ENCODE results near the gene LAIR2. TPM values are rescaled to one million over a fixed set of nuclear protein-coding genes. Genes with fewer than 3 reads are reported as not detected.

LAIR2 gene
- total RNA-seq, 4 donors from 2014 or later = not detected

DNA sequence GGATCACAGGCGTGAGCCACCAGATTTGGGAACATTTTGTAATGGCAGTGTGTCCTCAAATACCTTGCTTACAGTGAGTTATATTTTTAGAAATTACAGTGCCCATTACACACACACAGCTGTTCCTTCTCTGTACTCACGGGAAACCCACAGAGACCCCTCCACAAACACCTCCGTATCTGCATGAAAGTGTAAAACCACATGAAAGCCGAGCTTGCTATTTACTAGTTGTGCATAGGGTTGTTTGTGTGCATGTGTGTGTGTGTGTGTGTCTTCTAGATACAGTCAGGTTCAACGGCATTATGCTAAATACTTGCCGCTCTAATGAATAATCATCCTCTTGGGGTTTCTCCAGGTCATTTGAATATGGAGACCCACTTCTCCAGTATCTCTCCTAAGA lies 48.7 kb downstream of the LAIR2 start:
- TF ChIP-seq, protein P1, sequence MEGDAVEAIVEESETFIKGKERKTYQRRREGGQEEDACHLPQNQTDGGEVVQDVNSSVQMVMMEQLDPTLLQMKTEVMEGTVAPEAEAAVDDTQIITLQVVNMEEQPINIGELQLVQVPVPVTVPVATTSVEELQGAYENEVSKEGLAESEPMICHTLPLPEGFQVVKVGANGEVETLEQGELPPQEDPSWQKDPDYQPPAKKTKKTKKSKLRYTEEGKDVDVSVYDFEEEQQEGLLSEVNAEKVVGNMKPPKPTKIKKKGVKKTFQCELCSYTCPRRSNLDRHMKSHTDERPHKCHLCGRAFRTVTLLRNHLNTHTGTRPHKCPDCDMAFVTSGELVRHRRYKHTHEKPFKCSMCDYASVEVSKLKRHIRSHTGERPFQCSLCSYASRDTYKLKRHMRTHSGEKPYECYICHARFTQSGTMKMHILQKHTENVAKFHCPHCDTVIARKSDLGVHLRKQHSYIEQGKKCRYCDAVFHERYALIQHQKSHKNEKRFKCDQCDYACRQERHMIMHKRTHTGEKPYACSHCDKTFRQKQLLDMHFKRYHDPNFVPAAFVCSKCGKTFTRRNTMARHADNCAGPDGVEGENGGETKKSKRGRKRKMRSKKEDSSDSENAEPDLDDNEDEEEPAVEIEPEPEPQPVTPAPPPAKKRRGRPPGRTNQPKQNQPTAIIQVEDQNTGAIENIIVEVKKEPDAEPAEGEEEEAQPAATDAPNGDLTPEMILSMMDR (IDR thresholded peaks at IDR 0.05) = no peak
- no peak for TF ChIP-seq POLR2A (IDR thresholded peaks at IDR 0.05)
- Histone ChIP-seq H3K27ac (no peak overlapping the region), H3K4me3 (no peak overlapping the region), H3K36me3 (no peaks in the 10 kb centered on the region), H3K4me1 (no peaks in the 10 kb centered on the region), H3K27me3 (peaks cover 0 to 5% (median 0%) of the 10 kb centered on the region in 4 donors), H3K9me3 (no peaks in the 10 kb centered on the region)
- WGBS, 2 donors = 64% methylated on average over 6 of the region's 6 CpGs
- intact Hi-C loops (cut with DNase I) = no loop called here
- no peak for DNase-seq

DNA sequence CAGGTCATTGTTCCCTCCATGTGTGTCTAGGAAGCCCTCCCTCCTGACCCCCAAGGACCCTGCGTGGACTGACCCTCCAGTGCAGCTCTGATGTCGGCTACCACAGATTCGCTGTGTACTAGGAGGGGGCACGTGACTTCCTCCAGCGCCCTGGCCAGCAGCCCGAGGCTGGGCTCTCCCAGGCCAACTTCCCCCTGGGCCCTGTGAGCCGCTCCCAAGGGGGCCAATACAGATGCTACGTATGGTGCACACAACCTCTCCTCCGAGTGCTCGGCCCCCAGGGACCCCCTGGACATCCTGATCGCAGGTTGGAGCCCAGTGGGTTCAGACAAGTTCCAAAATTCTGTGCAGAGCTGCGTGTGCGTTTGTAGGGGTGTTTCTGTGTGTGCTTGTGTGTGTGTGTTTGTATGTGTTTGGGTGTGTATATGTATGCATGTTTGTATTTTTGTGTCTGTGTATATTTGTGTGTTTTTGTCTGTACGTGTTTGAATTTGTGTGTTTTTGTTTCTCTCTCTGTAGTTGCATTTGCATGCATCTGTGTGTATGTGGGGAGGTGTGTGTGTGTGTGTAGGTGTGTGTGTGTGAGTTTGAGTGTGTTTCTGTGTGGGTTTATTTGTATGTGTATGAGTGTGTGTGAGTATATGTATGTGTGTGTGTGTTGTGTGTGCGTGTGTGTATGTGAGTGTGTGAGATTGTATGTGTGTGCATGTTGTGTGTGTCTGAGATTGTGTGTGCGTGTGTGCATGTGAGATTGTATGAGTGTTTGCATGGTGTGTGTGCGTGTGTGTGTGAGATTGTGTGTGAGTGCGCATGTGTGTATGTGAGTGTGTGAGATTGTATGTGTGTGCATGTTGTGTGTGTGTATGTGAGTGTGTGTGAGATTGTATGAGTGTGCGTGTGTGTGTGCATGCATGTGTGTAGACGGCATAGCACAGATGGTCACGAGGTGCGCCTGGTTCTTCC lies 49.6 kb downstream of the LAIR2 start:
- no peaks in the 10 kb centered on the region for H3K9me3 ChIP-seq
- 67 to 76% methylated on average over 11 to 16 of the region's 22 CpGs for WGBS, 2 donors
- H3K4me3 ChIP-seq = no peak overlapping the region
- no peak overlapping the region for H3K27ac ChIP-seq
- H3K27me3 ChIP-seq = peaks cover 0 to 5% (median 0%) of the 10 kb centered on the region in 4 donors
- H3K36me3 ChIP-seq = no peaks in the 10 kb centered on the region
- TF ChIP-seq POLR2A (IDR thresholded peaks at IDR 0.05) = no peak
- TF ChIP-seq, protein P1 (IDR thresholded peaks at IDR 0.05) = no peak
- intact Hi-C loops (cut with DNase I) = no loop called here
- no peaks in the 10 kb centered on the region for H3K4me1 ChIP-seq
- no peak for DNase-seq

DNA sequence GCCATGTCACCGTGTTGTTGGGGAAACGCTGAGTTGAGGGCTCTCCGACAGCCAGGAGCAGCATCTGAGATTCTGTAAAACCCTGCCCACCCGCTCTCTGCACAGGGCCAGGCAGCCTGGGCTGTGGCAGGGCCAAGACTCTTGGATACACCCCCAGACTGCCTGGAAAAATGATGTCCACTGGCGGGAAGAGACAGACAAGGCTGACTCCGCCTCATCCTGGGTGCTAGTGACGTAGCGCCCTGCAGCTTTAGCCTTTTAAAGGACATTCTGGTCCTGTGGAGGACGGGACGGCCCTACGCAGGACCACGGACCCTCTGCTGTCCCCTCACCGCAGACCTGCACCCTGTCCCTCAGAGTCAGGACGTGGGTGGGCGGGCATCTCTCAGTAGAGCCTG lies 50.3 kb downstream of the LAIR2 start:
- H3K27me3 ChIP-seq = peaks cover 0 to 5% (median 0%) of the 10 kb centered on the region in 4 donors
- intact Hi-C loops (cut with DNase I) = no loop called here
- 80 to 89% methylated on average over 1 to 10 of the region's 15 CpGs for WGBS, 2 donors

DNA sequence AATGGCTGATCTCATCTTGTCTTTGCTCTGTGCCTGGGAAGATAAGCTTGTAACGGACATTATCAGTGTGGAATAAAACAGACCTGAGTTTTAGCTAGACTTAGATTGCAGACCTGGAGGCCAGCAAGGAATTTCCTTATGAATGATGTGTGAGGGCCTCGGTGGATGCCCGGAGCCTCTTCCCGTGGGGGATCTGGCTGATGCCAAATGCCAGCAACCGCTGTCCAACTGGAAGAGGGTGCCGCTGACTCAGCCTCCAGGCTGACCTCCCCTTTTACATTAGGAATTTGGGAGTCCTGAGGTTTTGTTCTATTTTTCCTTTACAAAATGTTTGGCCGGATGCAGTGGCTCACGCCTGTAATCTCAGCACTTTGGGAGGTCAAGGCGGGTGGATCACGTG lies 51.4 kb downstream of the LAIR2 start:
- Histone ChIP-seq H3K27me3 (peaks cover 0 to 5% (median 0%) of the 10 kb centered on the region in 4 donors), H3K4me1 (no peaks in the 10 kb centered on the region), H3K9me3 (no peaks in the 10 kb centered on the region), H3K36me3 (no peaks in the 10 kb centered on the region), H3K4me3 (no peak overlapping the region), H3K27ac (no peak overlapping the region)
- intact Hi-C loops (cut with DNase I) = no loop called here
- no peak for DNase-seq
- TF ChIP-seq, protein P1 (IDR thresholded peaks at IDR 0.05) = no peak
- TF ChIP-seq POLR2A (IDR thresholded peaks at IDR 0.05) = no peak
- WGBS, 2 donors = 74 to 75% methylated on average over 5 to 10 of the region's 10 CpGs

More for the DNA sequence above, 50.3 kb downstream of the LAIR2 start:
- DNase-seq = no peak
- no peak overlapping the region for H3K4me3 ChIP-seq
- no peak overlapping the region for H3K27ac ChIP-seq
- no peaks in the 10 kb centered on the region for H3K4me1 ChIP-seq
- H3K36me3 ChIP-seq = no peaks in the 10 kb centered on the region
- no peaks in the 10 kb centered on the region for H3K9me3 ChIP-seq
- TF ChIP-seq, protein P1 (IDR thresholded peaks at IDR 0.05) = no peak
- no peak for TF ChIP-seq POLR2A (IDR thresholded peaks at IDR 0.05)

DNA sequence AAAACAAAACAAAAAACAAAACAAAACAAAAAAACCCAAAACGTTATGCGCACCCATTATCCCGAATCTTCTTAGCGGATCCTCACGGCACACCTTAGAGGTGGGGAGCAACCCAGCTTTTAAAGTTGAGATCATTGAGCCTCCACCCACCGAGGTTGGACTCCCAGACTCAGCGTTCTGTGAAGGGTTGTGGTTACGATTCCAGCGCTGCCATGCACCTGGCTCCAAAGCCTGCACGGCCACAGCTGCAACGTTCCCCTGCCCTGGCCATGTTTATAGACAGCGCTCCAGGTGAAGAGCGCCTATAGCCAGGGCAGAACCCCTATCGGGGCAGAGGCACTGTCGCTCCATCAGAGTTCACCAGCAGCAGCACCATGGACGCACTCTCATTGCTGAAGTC lies 52.3 kb downstream of the LAIR2 start:
- DNase-seq = no peak
- Histone ChIP-seq H3K27ac (no peak overlapping the region), H3K9me3 (no peaks in the 10 kb centered on the region), H3K4me1 (no peaks in the 10 kb centered on the region), H3K4me3 (no peak overlapping the region), H3K36me3 (no peaks in the 10 kb centered on the region), H3K27me3 (peaks cover 0 to 5% (median 0%) of the 10 kb centered on the region in 4 donors)
- intact Hi-C loops (cut with DNase I) = no loop called here
- WGBS, 2 donors = 86 to 89% methylated on average over 10 to 11 of the region's 16 CpGs
- no peak for TF ChIP-seq POLR2A (IDR thresholded peaks at IDR 0.05)
- TF ChIP-seq, protein P1 (IDR thresholded peaks at IDR 0.05) = no peak
